NCI-H1048 (cell line): ENCODE results near the gene SLC39A11.
"Not testable (repeated sequence)": the region's sequence is repeated elsewhere in the genome, so short reads cannot be mapped to it uniquely, and the experiment has no call there.

Experiments
- DNase-seq: peaks from one replicate; lab custom pipeline; 2025; lab: John Stamatoyannopoulos, UW

The SLC39A11 gene

GRCh38 chr17:73007407-73007806, 85.1 kb downstream of the SLC39A11 start:
- no peak for DNase-seq

- DNase-seq = no peak
These were observed 87.1 kb downstream of the SLC39A11 start for GRCh38 chr17:73005360-73005759.

- no peak for DNase-seq
These were observed 89.0 kb downstream of the SLC39A11 start for GRCh38 chr17:73003487-73003886.

GRCh38 chr17:73000832-73001231, 91.7 kb downstream of the SLC39A11 start:
- DNase-seq = no peak

- DNase-seq = not testable (repeated sequence)
These were observed 93.0 kb downstream of the SLC39A11 start for GRCh38 chr17:72999474-72999873.

- DNase-seq = no peak
These were observed 94.1 kb downstream of the SLC39A11 start for GRCh38 chr17:72998343-72998742.

GRCh38 chr17:72997559-72997958, 94.9 kb downstream of the SLC39A11 start:
- DNase-seq = no peak

- no peak for DNase-seq
These were observed 95.7 kb downstream of the SLC39A11 start for GRCh38 chr17:72996791-72997190.

GRCh38 chr17:72995008-72995656, 97.4 kb downstream of the SLC39A11 start:
- no peak for DNase-seq

- DNase-seq = not testable (repeated sequence)
These were observed 99.6 kb downstream of the SLC39A11 start for GRCh38 chr17:72992783-72993467.

GRCh38 chr17:72991651-72992050, 100.8 kb downstream of the SLC39A11 start:
- DNase-seq = no peak

GRCh38 chr17:72989074-72989610, 103.3 kb downstream of the SLC39A11 start:
- DNase-seq = no peak

GRCh38 chr17:72988451-72988850, 104.0 kb downstream of the SLC39A11 start:
- no peak for DNase-seq

- DNase-seq = no peak
These were observed 105.3 kb downstream of the SLC39A11 start for GRCh38 chr17:72987166-72987565.

- DNase-seq = peak; percentile 48
These were observed 106.4 kb downstream of the SLC39A11 start for GRCh38 chr17:72985882-72986720.

GRCh38 chr17:72984926-72985325, 107.6 kb downstream of the SLC39A11 start:
- no peak for DNase-seq

- no peak for DNase-seq
These were observed 108.2 kb downstream of the SLC39A11 start for GRCh38 chr17:72984145-72984925.

GRCh38 chr17:72982680-72983079, 109.8 kb downstream of the SLC39A11 start:
- DNase-seq = no peak

GRCh38 chr17:72978593-72979218, 113.8 kb downstream of the SLC39A11 start:
- DNase-seq = no peak

GRCh38 chr17:72977771-72978417, 114.6 kb downstream of the SLC39A11 start:
- no peak for DNase-seq
